ENCODE results near the gene GNPTG.

GNPTG gene

GRCh38 chr16:1331712-1332617, 19.8 kb upstream of the GNPTG start:
- H3K9ac ChIP-seq (ENCODE audit: low read length): peak overlapping the region; percentile 53
- H3K9me3 ChIP-seq (ENCODE audit: control insufficient read depth, low read length): no peaks in the 10 kb centered on the region
- H3K27me3 ChIP-seq (ENCODE audit: control insufficient read depth, insufficient read depth, low read length): peaks cover 52% of the 10 kb centered on the region
- peak overlapping the region; percentile 14 for H3K4me3 ChIP-seq (ENCODE audit: low read length)
- H3K36me3 ChIP-seq (ENCODE audit: control insufficient read depth, insufficient read depth, low read length): no peaks in the 10 kb centered on the region
- H3K4me1 ChIP-seq (ENCODE audit: control insufficient read depth, insufficient read depth, low read length): peaks cover 24% of the 10 kb centered on the region

- peaks cover 25% of the 10 kb centered on the region for H3K4me1 ChIP-seq (ENCODE audit: control insufficient read depth, insufficient read depth, low read length)
- peaks cover 52% of the 10 kb centered on the region for H3K27me3 ChIP-seq (ENCODE audit: control insufficient read depth, insufficient read depth, low read length)
- H3K36me3 ChIP-seq (ENCODE audit: control insufficient read depth, insufficient read depth, low read length): no peaks in the 10 kb centered on the region
- H3K9me3 ChIP-seq (ENCODE audit: control insufficient read depth, low read length): no peaks in the 10 kb centered on the region
- no peak overlapping the region for H3K9ac ChIP-seq (ENCODE audit: low read length)
- no peak overlapping the region for H3K4me3 ChIP-seq (ENCODE audit: low read length)
Observed at GRCh38 chr16:1332618-1333148, 19.0 kb upstream of the GNPTG start.

DNA sequence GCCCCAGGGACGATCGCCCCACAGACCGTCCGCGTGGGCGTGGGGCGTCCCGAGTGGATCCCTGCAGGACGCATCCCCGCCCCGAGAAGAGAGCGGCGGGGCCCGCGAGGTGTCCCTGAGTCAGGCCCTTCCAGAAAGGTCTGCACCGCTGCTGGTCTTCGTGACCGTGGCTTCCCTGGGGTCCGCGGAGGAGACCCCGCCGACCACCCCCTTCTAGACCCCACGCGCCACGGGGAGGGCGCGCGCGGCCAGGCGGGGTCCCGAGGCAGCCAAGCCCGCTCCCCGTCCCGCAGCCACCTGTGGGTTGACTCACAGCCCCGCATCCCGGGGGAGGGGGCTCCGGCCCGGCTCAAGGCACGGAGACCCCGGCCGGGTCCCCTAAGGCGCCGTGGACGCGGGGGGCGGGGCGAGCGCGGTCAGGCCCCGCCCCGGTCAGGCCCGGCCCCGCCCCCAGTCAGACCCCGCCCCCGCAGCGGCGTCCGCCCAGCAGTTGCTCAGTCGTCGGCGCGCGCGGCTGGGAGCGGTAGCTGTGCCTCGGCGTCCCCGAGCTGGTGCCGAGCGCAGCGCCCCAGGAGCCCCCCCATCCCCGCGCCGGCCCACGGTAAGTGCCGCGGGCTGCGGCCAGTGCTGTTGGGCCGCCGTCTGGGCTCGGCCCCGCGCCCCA, 18.4 kb upstream of the GNPTG start, which contains the start of gene BAIAP3:
Gene BAIAP3, plus strand, starts transcription at position 497 of the 664 bp plus-strand sequence. CDS start 4,905 bp downstream, outside the sequence.
- H3K9ac ChIP-seq (ENCODE audit: low read length): no peak within 1 kb of the TSS
- H3K9me3 ChIP-seq (ENCODE audit: control insufficient read depth, low read length): no peaks in the 10 kb centered on the region
- no peaks in the 10 kb centered on the region for H3K36me3 ChIP-seq (ENCODE audit: control insufficient read depth, insufficient read depth, low read length)
- peaks cover 52% of the 10 kb centered on the region for H3K27me3 ChIP-seq (ENCODE audit: control insufficient read depth, insufficient read depth, low read length)
- no peak within 1 kb of the TSS for H3K4me3 ChIP-seq (ENCODE audit: low read length)
- peaks cover 28% of the 10 kb centered on the region for H3K4me1 ChIP-seq (ENCODE audit: control insufficient read depth, insufficient read depth, low read length)

DNA sequence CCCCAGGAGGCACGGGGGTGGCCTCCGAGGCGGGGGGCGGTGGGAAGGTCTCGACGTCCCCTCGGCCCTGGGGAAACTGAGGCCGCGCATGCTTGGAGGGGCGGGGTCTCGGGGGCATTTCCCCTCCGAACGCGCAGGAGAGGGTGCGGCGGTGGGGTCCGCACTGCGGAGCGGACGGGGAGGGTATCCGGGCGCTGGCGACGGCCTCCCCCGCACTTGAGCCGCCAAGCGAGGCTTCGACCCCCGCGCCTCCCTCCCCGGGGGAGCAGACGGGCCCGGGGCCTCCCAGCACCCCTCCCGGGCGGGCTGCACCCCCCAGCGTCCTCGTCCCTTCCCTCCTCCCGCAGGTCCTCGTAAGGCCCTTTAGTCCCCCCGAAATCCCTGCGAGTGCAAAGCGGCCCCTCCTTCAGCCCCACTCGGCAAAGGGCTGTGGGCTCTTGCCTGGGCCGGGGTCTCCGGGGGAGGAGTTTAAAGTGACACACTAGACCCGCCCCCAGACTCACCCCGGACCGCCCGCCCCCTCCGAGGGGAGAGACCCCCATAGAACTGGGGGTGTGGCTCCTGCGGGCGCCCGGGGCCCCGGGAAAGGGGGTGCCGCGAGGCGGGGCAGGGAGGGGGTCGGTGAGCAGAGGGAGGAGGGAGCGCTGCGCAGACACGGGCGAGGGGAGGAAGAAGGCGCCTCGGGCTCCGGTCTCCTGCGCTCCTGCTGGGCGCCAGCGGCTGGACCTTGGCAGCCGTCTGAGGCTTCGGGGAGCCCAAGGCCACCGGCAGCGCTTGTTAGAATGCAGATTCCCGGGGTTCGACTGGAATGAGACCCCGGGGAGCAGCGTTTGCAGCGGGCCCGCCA, 17.7 kb upstream of the GNPTG start:
- no peak overlapping the region for H3K4me3 ChIP-seq (ENCODE audit: low read length)
- H3K27me3 ChIP-seq (ENCODE audit: control insufficient read depth, insufficient read depth, low read length): peaks cover 52% of the 10 kb centered on the region
- no peaks in the 10 kb centered on the region for H3K9me3 ChIP-seq (ENCODE audit: control insufficient read depth, low read length)
- no peak overlapping the region for H3K9ac ChIP-seq (ENCODE audit: low read length)
- H3K36me3 ChIP-seq (ENCODE audit: control insufficient read depth, insufficient read depth, low read length): no peaks in the 10 kb centered on the region
- H3K4me1 ChIP-seq (ENCODE audit: control insufficient read depth, insufficient read depth, low read length): peaks cover 28% of the 10 kb centered on the region

DNA sequence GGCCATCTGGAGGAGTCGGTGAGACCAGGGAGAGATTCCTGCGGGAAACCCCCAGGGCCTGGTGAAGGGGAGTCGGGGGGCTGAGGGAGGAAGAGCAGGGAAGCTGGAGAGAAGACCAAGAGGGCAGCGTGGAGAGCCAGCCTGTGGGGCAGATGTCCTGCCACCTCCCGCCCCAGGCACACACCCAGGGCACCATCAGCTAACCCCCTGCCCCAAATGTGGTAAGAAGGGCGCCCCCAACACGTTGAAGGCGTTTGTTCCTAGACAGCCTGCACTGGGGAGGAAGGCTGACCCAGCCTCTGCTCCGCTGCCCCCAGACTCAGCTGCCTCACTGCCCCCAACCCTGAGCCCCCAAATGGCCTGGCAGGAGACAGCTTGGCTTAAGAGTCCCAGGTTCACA, 17.0 kb upstream of the GNPTG start:
- no peak overlapping the region for H3K4me3 ChIP-seq (ENCODE audit: low read length)
- peaks cover 52% of the 10 kb centered on the region for H3K27me3 ChIP-seq (ENCODE audit: control insufficient read depth, insufficient read depth, low read length)
- no peaks in the 10 kb centered on the region for H3K36me3 ChIP-seq (ENCODE audit: control insufficient read depth, insufficient read depth, low read length)
- no peak overlapping the region for H3K9ac ChIP-seq (ENCODE audit: low read length)
- no peaks in the 10 kb centered on the region for H3K9me3 ChIP-seq (ENCODE audit: control insufficient read depth, low read length)
- H3K4me1 ChIP-seq (ENCODE audit: control insufficient read depth, insufficient read depth, low read length): peaks cover 28% of the 10 kb centered on the region

DNA sequence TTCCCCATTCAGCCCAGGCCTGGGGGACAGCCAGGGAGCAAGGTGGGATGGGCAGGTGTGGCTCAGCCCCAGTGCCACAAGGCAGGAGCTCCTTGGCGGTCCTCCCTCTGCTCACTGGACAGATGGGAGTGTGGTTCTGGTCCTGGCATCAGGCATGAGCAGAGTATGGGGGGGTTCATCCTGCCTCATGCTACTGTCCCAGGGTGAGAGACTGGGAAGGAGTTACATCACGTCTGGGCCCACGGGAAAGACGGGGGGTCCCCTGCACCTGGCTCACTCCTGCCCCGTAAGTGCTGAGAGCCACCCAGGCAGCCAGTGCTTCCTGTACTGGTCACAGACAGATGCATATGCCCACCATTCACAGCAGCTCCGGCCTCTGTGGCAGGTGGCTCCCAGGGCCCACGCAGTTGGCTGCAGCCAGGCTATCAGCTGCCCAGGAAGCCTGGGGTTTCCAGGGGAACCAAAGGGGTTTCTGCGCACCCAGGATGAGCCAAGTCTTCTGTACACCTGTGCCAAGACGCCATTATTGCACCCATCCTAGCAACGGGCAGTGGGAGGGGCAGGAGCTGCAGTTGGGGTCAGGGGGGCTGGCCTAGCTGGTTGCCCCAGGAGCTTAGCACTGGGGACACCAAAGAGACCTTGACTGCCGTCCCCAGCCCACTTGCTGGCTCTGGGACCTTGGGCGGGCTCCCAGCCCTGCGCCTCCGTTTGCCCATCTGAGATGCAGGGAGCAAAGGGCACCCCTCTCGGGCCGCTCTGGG, 16.3 kb upstream of the GNPTG start:
- Histone ChIP-seq H3K4me3 (ENCODE audit: low read length) (no peak overlapping the region), H3K27me3 (ENCODE audit: control insufficient read depth, insufficient read depth, low read length) (peaks cover 52% of the 10 kb centered on the region), H3K9me3 (ENCODE audit: control insufficient read depth, low read length) (no peaks in the 10 kb centered on the region), H3K36me3 (ENCODE audit: control insufficient read depth, insufficient read depth, low read length) (no peaks in the 10 kb centered on the region), H3K9ac (ENCODE audit: low read length) (no peak overlapping the region), H3K4me1 (ENCODE audit: control insufficient read depth, insufficient read depth, low read length) (peaks cover 28% of the 10 kb centered on the region)

DNA sequence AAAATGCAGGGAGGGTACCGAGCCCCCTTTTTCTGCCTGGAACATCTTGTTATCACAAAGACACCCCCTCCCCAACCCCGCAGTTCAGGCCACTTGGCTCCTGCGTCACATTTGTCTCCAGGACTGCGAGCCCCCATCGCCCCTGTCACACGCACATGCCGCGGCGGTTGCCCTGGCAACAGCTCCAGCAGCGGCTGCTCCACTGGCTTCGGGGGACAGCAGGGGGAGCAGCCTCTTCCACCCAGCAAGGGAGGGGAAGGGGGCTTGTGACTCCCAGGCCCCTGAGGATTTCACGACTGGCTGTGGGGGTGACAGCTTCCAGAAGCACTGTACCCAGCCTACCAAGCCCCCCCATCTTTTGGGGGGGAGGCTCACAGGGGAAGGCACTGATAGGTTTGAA, 15.7 kb upstream of the GNPTG start:
- H3K4me3 ChIP-seq (ENCODE audit: low read length): no peak overlapping the region
- no peaks in the 10 kb centered on the region for H3K9me3 ChIP-seq (ENCODE audit: control insufficient read depth, low read length)
- peaks cover 27% of the 10 kb centered on the region for H3K4me1 ChIP-seq (ENCODE audit: control insufficient read depth, insufficient read depth, low read length)
- H3K27me3 ChIP-seq (ENCODE audit: control insufficient read depth, insufficient read depth, low read length): peaks cover 52% of the 10 kb centered on the region
- no peak overlapping the region for H3K9ac ChIP-seq (ENCODE audit: low read length)
- no peaks in the 10 kb centered on the region for H3K36me3 ChIP-seq (ENCODE audit: control insufficient read depth, insufficient read depth, low read length)

- Histone ChIP-seq H3K27me3 (ENCODE audit: control insufficient read depth, insufficient read depth, low read length) (peaks cover 46% of the 10 kb centered on the region), H3K4me3 (ENCODE audit: low read length) (no peak overlapping the region), H3K9ac (ENCODE audit: low read length) (no peak overlapping the region), H3K9me3 (ENCODE audit: control insufficient read depth, low read length) (no peaks in the 10 kb centered on the region), H3K4me1 (ENCODE audit: control insufficient read depth, insufficient read depth, low read length) (peaks cover 21% of the 10 kb centered on the region), H3K36me3 (ENCODE audit: control insufficient read depth, insufficient read depth, low read length) (no peaks in the 10 kb centered on the region)
Observed at GRCh38 chr16:1336619-1337018, 15.1 kb upstream of the GNPTG start.

DNA sequence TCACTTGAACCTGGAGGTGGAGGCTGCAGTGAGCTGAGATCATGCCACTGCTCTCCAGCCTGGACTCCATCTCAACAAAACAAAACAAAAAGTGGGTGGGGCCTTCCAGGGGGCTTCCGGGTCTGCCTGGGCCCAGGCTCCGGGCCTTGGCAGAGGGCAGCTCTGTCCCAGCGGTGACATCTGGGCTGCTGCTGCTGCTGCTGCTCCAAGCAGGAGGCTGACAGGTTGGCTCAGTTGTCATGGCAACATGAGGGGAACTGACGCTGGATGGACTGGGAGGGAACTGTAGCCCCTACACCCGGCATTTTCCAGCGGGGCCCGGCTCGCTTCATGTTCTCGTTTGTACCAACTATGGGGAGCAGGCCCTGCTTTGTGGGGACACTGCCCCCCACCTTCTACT, 14.2 kb upstream of the GNPTG start:
- no peak overlapping the region for H3K4me3 ChIP-seq (ENCODE audit: low read length)
- H3K4me1 ChIP-seq (ENCODE audit: control insufficient read depth, insufficient read depth, low read length): peaks cover 17% of the 10 kb centered on the region
- no peaks in the 10 kb centered on the region for H3K9me3 ChIP-seq (ENCODE audit: control insufficient read depth, low read length)
- H3K9ac ChIP-seq (ENCODE audit: low read length): no peak overlapping the region
- no peaks in the 10 kb centered on the region for H3K36me3 ChIP-seq (ENCODE audit: control insufficient read depth, insufficient read depth, low read length)
- peaks cover 37% of the 10 kb centered on the region for H3K27me3 ChIP-seq (ENCODE audit: control insufficient read depth, insufficient read depth, low read length)

DNA sequence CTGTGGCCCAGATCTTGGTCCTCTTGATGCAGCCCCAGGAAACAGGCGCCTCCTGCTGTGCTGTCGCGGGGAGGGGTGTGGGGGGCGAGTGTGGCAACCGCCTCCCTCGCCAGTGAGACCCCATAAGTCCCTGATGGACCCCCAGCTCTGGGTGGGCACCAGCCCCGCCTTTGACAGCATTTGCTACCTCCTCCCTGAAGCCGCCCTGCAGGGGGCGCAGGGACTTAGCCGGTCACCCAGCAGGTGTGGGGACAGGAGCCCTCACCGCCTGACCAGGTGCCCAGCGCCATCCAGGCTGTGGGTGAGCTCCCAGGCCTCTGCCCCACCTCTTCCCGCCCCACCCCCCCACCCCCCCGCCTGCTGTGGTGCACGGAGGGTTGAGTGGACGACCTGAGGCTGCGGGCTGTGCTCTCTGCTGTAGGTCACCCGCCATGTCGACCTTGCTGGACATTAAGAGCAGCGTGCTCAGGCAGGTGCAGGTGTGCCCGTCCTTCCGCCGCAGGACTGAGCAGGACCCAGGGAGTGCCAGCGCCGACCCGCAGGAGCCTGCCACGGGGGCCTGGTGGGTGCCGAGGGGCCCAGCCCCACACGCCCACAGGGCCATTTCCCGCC, 13.5 kb upstream of the GNPTG start:
- Histone ChIP-seq H3K36me3 (ENCODE audit: control insufficient read depth, insufficient read depth, low read length) (no peaks in the 10 kb centered on the region), H3K9me3 (ENCODE audit: control insufficient read depth, low read length) (no peaks in the 10 kb centered on the region), H3K4me3 (ENCODE audit: low read length) (no peak overlapping the region), H3K27me3 (ENCODE audit: control insufficient read depth, insufficient read depth, low read length) (peaks cover 30% of the 10 kb centered on the region), H3K9ac (ENCODE audit: low read length) (no peak overlapping the region), H3K4me1 (ENCODE audit: control insufficient read depth, insufficient read depth, low read length) (peaks cover 14% of the 10 kb centered on the region)
